HG03139 (cell line): ENCODE results near the gene DNMT3L.

Experiments
- ATAC-seq: cut with Tn5 transposase; IDR thresholded peaks from one replicate; pipeline ENCODE4 v1.9.1; 2021; ENCODE audit not compliant: unreplicated experiment

DNMT3L gene

GRCh38 chr21:44279354-44280260, 17.9 kb upstream of the DNMT3L start:
- ATAC-seq = no peak

GRCh38 chr21:44275041-44275440, 13.3 kb upstream of the DNMT3L start:
- ATAC-seq = no peak

- ATAC-seq = no peak
These were observed 11.3 kb upstream of the DNMT3L start for GRCh38 chr21:44273046-44273445.

GRCh38 chr21:44272284-44272858, 10.7 kb upstream of the DNMT3L start:
- no peak for ATAC-seq

- ATAC-seq = no peak
These were observed 10.0 kb upstream of the DNMT3L start for GRCh38 chr21:44271558-44272283.

GRCh38 chr21:44269090-44269489, 7.4 kb upstream of the DNMT3L start:
- no peak for ATAC-seq

- no peak for ATAC-seq
These were observed 6.0 kb upstream of the DNMT3L start for GRCh38 chr21:44267655-44268142.

GRCh38 chr21:44265734-44266270, 4.1 kb upstream of the DNMT3L start:
- ATAC-seq = no peak

- ATAC-seq = no peak
These were observed 2.1 kb upstream of the DNMT3L start for GRCh38 chr21:44263768-44264167.

GRCh38 chr21:44263221-44263760, 1.6 kb upstream of the DNMT3L start:
- no peak for ATAC-seq

GRCh38 chr21:44262338-44263056, 800 bp upstream of the DNMT3L start:
- no peak for ATAC-seq

GRCh38 chr21:44260791-44261631, 686 bp downstream of the DNMT3L start:
- ATAC-seq = no peak

GRCh38 chr21:44260066-44260465, 1.6 kb downstream of the DNMT3L start:
- ATAC-seq = no peak

- no peak for ATAC-seq
These were observed 2.5 kb downstream of the DNMT3L start for GRCh38 chr21:44259082-44259705.

- no peak for ATAC-seq
These were observed 3.5 kb downstream of the DNMT3L start for GRCh38 chr21:44258056-44258725.

GRCh38 chr21:44255511-44255981, 6.2 kb downstream of the DNMT3L start:
- ATAC-seq = no peak

- no peak for ATAC-seq
These were observed 7.6 kb downstream of the DNMT3L start for GRCh38 chr21:44253832-44254710.
